Lower lobe of right lung (tissue), 2 donors: ENCODE results near the gene FHAD1. TPM values are rescaled to one million over a fixed set of nuclear protein-coding genes. Genes with fewer than 3 reads are reported as not detected.

Experiments
- ATAC-seq, 2 donors: fragments of 200-7000 bp; cut with Tn5 transposase; one replicate each; pipeline ENCODE4 v1.9.1; 2020 to 2022; ENCODE audit warnings: mild to moderate bottlenecking in 2 of 2, moderate library complexity in 2 of 2
- DNase-seq: peaks from one replicate; pipeline ENCODE4 v3.0.0-alpha.2; 2020
- H3K27ac ChIP-seq: fragments of 200-600 bp; one replicate; pipeline ENCODE4 v1.8.0; 2022
- H3K27me3 ChIP-seq: fragments of 200-600 bp; one replicate; pipeline ENCODE4 v1.8.0; 2022; ENCODE audit warnings: low read depth
- H3K36me3 ChIP-seq: fragments of 200-600 bp; one replicate; pipeline ENCODE4 v1.8.0; 2022; ENCODE audit warnings: mild to moderate bottlenecking
- H3K4me1 ChIP-seq: fragments of 200-600 bp; one replicate; pipeline ENCODE4 v1.8.0; 2022
- H3K4me3 ChIP-seq: fragments of 200-600 bp; one replicate; pipeline ENCODE4 v1.8.0; 2022; ENCODE audit warnings: mild to moderate bottlenecking
- H3K9me3 ChIP-seq: fragments of 200-600 bp; one replicate; pipeline ENCODE4 v1.8.0; 2022
- intact Hi-C: fragments of 100-400 bp; cut with DNase I; formaldehyde crosslinking; loops from one replicate; pipeline ENCODE4 v1.11.0; 2022
- total RNA-seq: library from RNA; stranded (reverse); fragmentation: NEBNext Ultra II Directional; extraction: Animal tissue kit (Norgen Biotek cat#: 25700); gene quantifications from one replicate; pipeline ENCODE4 v1.2.1, GENCODE V29; 2021
- TF ChIP-seq, protein P1 (sequence below): fragments of 200-600 bp; IDR thresholded peaks from one replicate; pipeline ENCODE4 v1.8.0; 2022; ENCODE audit warnings: antibody characterized with exemption, mild to moderate bottlenecking
- donor health status: DM: no; HTN: yes; CAD: no; lungs with severe emphysema.

FHAD1 gene
- total RNA-seq, 1 donor from 2014 or later, result 14.3 TPM

DNA sequence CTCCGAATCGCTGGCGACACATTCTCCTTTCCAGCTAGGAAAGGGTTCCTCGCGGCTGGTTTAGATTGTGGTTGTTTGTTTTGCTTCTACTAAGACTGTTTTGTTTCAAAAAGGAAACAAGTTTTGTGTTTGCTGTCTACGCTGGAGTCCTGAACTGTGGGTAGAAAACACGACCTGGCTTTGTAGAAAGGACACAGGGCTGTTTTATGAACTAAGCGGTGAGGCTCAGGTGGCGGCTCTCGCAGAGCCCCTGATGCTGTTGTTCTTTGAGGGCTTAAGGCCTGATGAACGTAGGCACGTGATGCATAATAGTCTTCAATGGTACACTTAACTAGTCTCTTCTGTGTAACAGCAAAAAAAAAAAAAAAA is 27.0 kb upstream of the FHAD1 start:
- ATAC-seq, result no peak
- Histone ChIP-seq H3K4me3 (no peak overlapping the region), H3K27me3 (no peaks in the 10 kb centered on the region), H3K4me1 (peaks cover 18% of the 10 kb centered on the region), H3K9me3 (no peaks in the 10 kb centered on the region), H3K27ac (no peak overlapping the region), H3K36me3 (peaks cover 8% of the 10 kb centered on the region)
- TF ChIP-seq, protein P1, sequence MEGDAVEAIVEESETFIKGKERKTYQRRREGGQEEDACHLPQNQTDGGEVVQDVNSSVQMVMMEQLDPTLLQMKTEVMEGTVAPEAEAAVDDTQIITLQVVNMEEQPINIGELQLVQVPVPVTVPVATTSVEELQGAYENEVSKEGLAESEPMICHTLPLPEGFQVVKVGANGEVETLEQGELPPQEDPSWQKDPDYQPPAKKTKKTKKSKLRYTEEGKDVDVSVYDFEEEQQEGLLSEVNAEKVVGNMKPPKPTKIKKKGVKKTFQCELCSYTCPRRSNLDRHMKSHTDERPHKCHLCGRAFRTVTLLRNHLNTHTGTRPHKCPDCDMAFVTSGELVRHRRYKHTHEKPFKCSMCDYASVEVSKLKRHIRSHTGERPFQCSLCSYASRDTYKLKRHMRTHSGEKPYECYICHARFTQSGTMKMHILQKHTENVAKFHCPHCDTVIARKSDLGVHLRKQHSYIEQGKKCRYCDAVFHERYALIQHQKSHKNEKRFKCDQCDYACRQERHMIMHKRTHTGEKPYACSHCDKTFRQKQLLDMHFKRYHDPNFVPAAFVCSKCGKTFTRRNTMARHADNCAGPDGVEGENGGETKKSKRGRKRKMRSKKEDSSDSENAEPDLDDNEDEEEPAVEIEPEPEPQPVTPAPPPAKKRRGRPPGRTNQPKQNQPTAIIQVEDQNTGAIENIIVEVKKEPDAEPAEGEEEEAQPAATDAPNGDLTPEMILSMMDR, result no peak
- no peak for DNase-seq
- intact Hi-C loops, result no loop called here

DNA sequence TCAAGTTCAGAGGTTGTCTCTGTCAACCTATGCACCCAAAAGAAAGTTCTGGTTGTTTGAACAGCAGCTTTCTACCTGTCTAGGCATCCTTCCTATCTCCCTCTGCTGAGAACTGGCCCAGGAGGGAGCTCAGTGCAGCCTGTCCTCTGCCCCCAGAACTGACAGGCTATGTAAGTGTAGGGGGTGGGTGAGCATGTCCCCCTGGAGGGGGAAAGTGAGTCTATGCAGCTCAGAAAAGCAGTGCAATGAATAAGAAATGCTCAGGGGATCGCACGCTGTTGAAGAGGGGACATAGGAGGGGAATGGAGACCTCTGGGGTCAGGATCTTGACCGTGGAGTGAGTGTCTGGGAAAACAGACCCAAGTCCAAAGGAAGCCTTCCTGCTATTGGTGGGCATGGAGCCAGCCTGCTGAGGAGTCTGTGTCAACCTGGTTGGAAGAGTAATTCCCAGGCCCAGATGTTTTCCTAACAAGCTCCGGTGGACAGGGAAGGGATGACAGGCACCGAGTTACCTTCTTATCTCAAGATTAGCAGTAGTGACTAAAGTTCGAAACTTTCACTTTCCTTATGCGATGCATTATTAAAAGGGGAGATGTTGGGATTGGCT is 26.1 kb upstream of the FHAD1 start:
- intact Hi-C loops, result no loop called here
- DNase-seq (no peak), ATAC-seq (no peak)
- TF ChIP-seq, protein P1, result no peak
- peaks cover 8% of the 10 kb centered on the region for H3K36me3 ChIP-seq
- H3K4me1 ChIP-seq, result peaks cover 13% of the 10 kb centered on the region
- no peak overlapping the region for H3K4me3 ChIP-seq
- H3K27ac ChIP-seq, result no peak overlapping the region
- no peaks in the 10 kb centered on the region for H3K27me3 ChIP-seq
- H3K9me3 ChIP-seq, result no peaks in the 10 kb centered on the region

DNA sequence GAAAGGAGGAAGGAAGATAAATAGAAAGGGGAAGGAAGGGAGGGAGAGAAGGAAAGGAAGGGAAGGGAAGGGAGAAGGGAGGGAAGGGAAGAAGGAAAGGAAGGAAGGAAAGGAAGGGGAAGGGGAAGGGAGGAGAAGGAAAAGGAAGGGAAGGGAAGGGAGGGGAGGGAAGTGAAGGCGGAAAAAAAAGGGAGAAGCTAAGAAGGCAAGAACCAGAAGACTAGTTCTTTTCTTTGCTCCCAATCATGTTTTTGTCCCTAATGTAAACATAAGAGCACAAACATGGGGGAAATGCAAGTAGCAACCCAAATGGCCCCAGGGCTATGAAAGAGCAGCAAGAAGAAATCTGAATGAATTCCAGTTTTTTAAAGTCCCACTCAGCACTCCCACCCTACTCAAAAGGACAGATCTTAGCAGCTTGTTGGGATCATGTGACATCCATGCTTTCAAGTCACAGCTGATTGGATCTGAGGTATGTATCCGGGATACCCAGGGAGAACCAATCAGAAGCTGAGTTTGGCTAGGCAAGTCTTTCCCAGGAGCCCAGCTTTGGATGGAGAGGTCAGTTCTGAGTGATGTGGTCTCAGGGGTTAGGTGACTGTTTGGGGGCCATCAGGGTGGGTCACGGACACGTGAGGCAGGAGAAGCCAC is 24.2 kb upstream of the FHAD1 start:
- H3K4me3 ChIP-seq, result no peak overlapping the region
- DNase-seq (no peak), ATAC-seq (no peak)
- H3K27me3 ChIP-seq, result no peaks in the 10 kb centered on the region
- H3K4me1 ChIP-seq, result peaks cover 13% of the 10 kb centered on the region
- H3K36me3 ChIP-seq, result peaks cover 8% of the 10 kb centered on the region
- no peaks in the 10 kb centered on the region for H3K9me3 ChIP-seq
- intact Hi-C loops, result no loop called here
- TF ChIP-seq, protein P1, result no peak
- H3K27ac ChIP-seq, result no peak overlapping the region

DNA sequence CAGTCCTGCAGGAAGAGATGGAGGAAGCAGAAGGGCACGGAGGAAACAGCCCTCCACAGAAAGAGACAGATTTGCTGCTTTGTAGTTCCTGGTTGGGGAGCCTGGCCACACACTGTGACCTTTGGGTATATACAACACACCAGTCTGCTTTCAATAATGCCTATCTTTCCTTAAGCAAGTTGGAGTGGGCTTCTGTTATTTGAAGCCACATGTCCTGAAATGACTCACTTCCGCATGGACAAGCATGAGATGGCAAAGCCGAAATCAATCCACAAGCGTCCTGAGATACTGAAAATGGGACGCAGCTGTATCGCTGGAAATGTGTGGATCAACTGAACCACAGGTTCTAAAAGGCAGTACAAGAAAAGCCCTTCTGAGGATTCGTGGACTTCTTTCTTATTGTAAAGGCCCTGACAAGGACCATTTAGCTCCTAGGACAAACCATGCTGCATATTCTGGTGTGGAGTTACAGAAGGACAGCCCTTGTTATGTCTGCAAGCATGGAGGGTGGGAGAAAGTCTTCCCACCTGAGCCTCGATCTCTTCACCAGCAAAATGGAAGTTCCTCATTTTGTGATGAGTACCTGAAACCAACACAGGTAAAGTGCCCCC is 22.7 kb upstream of the FHAD1 start:
- intact Hi-C loops, result no loop called here
- no peaks in the 10 kb centered on the region for H3K4me1 ChIP-seq
- H3K27me3 ChIP-seq, result no peaks in the 10 kb centered on the region
- H3K9me3 ChIP-seq, result no peaks in the 10 kb centered on the region
- no peak for DNase-seq
- H3K4me3 ChIP-seq, result no peak overlapping the region
- ATAC-seq, result peak; percentile 57 to 74
- peak overlapping the region; percentile 19 for H3K27ac ChIP-seq
- H3K36me3 ChIP-seq, result peaks cover 7% of the 10 kb centered on the region
- TF ChIP-seq, protein P1, result no peak

DNA sequence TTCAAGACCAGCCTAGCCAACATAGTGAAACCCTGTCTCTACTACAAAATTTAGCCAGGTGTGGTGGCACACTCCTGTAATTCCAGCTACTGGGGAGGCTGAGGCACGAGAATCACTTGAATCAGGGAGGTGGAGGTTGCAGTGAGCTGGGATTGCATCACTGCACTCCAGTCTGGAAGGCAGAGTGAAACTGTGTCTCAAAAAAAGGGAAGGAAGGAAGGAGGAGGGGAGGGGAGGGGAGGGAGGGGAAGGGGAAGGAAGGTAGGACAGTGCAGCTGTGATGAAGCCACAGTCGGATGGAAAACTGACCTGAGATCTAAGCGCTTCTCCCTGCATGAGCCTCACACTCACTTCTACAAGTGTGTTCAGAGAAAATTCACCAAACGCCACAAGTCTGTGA is 22.0 kb upstream of the FHAD1 start:
- TF ChIP-seq, protein P1, result no peak
- H3K27me3 ChIP-seq, result no peaks in the 10 kb centered on the region
- intact Hi-C loops, result no loop called here

More for the DNA sequence above, 22.0 kb upstream of the FHAD1 start:
- H3K4me3 ChIP-seq, result no peak overlapping the region
- no peaks in the 10 kb centered on the region for H3K4me1 ChIP-seq
- peaks cover 1% of the 10 kb centered on the region for H3K36me3 ChIP-seq
- H3K27ac ChIP-seq, result peak overlapping the region; percentile 19
- no peak for DNase-seq
- no peaks in the 10 kb centered on the region for H3K9me3 ChIP-seq
- ATAC-seq, result peak in 1 of 2 donors; percentile 52
